Prostate gland (tissue), 2 donors: ENCODE measurements around the gene ENO2.

Source experiments
- POLR2A ChIP-seq: fragments of 450-650 bp; IDR thresholded peaks from one replicate; pipeline ENCODE4 v1.6.1; 2016; ENCODE audit warnings: antibody characterized with exemption, mild to moderate bottlenecking
- TF ChIP-seq, protein P1 (sequence below), 4 experiments: fragments of 200-600 bp in 2 of 4; fragments of 450-650 bp in 2 of 4; sonication (generic) in 2 of 4; IDR thresholded peaks; 1 replicate in 3 of 4; 2 replicates in 1 of 4; pipeline ENCODE4 v1.5.1; 2016 to 2019; ENCODE audit warnings: antibody characterized with exemption in 4 of 4, mild to moderate bottlenecking in 2 of 4, moderate library complexity in 2 of 4

DNA sequence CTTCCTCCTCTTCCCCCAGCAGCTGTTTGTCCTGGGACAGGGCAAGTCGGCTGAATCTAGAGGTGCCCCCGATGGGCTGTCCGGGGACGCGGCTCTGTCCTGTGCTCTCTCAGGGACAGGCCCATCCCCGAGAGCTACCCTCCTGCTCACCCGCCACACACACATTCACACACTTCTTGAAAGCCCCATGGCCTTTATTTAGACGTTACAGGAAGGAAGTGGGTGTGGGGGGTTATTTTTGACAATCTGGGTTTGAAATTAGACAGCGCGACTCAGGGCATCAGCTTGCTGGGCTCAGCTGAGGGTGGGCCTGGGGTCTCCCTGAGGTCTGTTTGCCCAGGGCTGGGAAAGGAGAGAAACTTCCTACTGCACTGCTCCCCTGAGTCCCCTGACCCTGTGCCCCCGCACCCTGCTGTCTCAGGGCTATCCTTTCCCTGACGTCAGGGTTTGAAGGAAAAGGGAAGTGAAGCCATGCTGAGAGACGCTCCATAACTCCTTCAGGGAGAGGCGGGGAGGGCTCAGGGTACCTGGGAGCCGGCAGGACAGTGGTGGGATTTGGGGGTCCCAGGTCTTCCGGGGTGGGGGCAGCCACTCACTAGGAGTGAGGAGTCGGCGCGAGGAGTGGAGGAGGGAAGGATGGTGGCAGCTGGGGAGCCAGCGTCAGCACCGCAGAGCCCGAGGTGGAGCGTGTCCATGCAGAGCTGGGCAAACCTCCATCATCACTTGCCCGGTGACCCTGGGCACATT lies 44.9 kb downstream of the ENO2 start:
- TF ChIP-seq, protein P1, sequence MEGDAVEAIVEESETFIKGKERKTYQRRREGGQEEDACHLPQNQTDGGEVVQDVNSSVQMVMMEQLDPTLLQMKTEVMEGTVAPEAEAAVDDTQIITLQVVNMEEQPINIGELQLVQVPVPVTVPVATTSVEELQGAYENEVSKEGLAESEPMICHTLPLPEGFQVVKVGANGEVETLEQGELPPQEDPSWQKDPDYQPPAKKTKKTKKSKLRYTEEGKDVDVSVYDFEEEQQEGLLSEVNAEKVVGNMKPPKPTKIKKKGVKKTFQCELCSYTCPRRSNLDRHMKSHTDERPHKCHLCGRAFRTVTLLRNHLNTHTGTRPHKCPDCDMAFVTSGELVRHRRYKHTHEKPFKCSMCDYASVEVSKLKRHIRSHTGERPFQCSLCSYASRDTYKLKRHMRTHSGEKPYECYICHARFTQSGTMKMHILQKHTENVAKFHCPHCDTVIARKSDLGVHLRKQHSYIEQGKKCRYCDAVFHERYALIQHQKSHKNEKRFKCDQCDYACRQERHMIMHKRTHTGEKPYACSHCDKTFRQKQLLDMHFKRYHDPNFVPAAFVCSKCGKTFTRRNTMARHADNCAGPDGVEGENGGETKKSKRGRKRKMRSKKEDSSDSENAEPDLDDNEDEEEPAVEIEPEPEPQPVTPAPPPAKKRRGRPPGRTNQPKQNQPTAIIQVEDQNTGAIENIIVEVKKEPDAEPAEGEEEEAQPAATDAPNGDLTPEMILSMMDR (IDR thresholded peaks at IDR 0.05) = no peak
- TF ChIP-seq POLR2A = no peak
